ENCODE data around the gene NKAPD1.

DNA sequence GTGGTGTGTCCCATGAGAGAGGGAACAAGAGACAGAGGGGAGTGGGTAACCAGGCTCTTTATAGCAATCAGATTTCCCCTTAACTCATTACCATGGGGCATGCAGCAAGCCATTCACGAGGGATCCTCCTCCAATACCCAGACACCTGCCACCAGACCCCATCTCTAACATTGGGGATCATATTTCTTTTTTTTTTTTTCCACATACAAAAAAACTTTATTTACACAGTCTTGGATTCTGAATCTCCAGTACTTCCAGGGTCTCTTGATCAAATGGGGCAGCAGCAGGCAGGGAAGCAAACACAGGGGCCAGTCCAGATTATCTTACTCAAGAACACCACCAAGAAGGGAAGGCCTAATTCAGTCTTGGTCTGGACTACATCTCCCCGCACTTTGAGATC is 44.6 kb upstream of the NKAPD1 start:
- TF ChIP-seq, protein P1, sequence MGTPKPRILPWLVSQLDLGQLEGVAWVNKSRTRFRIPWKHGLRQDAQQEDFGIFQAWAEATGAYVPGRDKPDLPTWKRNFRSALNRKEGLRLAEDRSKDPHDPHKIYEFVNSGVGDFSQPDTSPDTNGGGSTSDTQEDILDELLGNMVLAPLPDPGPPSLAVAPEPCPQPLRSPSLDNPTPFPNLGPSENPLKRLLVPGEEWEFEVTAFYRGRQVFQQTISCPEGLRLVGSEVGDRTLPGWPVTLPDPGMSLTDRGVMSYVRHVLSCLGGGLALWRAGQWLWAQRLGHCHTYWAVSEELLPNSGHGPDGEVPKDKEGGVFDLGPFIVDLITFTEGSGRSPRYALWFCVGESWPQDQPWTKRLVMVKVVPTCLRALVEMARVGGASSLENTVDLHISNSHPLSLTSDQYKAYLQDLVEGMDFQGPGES (IDR thresholded peaks at IDR 0.05): no peak
- TF ChIP-seq, protein P2, sequence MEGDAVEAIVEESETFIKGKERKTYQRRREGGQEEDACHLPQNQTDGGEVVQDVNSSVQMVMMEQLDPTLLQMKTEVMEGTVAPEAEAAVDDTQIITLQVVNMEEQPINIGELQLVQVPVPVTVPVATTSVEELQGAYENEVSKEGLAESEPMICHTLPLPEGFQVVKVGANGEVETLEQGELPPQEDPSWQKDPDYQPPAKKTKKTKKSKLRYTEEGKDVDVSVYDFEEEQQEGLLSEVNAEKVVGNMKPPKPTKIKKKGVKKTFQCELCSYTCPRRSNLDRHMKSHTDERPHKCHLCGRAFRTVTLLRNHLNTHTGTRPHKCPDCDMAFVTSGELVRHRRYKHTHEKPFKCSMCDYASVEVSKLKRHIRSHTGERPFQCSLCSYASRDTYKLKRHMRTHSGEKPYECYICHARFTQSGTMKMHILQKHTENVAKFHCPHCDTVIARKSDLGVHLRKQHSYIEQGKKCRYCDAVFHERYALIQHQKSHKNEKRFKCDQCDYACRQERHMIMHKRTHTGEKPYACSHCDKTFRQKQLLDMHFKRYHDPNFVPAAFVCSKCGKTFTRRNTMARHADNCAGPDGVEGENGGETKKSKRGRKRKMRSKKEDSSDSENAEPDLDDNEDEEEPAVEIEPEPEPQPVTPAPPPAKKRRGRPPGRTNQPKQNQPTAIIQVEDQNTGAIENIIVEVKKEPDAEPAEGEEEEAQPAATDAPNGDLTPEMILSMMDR (IDR thresholded peaks at IDR 0.05 in 2 of 3, conservative IDR thresholded peaks at IDR 0.05 in 1 of 3; ENCODE audit: control insufficient read depth in 2 of 3, extremely low read depth in 1 of 3, insufficient read depth in 1 of 3, low read depth in 3 of 3, low read length in 3 of 3): no peak
- TF ChIP-seq NFYA (IDR thresholded peaks at IDR 0.05; ENCODE audit: borderline replicate concordance, low read depth, low read length) (no peak), POLR2AphosphoS5 (IDR thresholded peaks at IDR 0.05; ENCODE audit: low read length) (no peak)
- TF ChIP-seq, protein P3, sequence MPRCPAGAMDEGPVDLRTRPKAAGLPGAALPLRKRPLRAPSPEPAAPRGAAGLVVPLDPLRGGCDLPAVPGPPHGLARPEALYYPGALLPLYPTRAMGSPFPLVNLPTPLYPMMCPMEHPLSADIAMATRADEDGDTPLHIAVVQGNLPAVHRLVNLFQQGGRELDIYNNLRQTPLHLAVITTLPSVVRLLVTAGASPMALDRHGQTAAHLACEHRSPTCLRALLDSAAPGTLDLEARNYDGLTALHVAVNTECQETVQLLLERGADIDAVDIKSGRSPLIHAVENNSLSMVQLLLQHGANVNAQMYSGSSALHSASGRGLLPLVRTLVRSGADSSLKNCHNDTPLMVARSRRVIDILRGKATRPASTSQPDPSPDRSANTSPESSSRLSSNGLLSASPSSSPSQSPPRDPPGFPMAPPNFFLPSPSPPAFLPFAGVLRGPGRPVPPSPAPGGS (IDR thresholded peaks at IDR 0.05; ENCODE audit: borderline replicate concordance, insufficient read depth, low read depth, low read length, poor library complexity, severe bottlenecking): no peak

All from GM12878 (cell line).